SU-DHL-6 (cell line): ENCODE data around the gene TMEM169.

Source experiments
- EZH2phosphoT487 ChIP-seq: fragments of 200-600 bp; sonication (generic), shearing (Covaris generic); conservative IDR thresholded peaks from 2 replicates; pipeline ENCODE4 v1.6.1; 2018; ENCODE audit warnings: mild to moderate bottlenecking, antibody characterized with exemption, low read length, moderate library complexity, mixed read lengths
- TF ChIP-seq, protein P1 (sequence below): fragments of 200-600 bp; sonication (generic); IDR thresholded peaks from one replicate; pipeline ENCODE4 v1.5.1; 2017; ENCODE audit warnings: antibody characterized with exemption, mild to moderate bottlenecking, low read length, moderate library complexity; ENCODE audit not compliant: insufficient read depth, poor library complexity, severe bottlenecking

DNA sequence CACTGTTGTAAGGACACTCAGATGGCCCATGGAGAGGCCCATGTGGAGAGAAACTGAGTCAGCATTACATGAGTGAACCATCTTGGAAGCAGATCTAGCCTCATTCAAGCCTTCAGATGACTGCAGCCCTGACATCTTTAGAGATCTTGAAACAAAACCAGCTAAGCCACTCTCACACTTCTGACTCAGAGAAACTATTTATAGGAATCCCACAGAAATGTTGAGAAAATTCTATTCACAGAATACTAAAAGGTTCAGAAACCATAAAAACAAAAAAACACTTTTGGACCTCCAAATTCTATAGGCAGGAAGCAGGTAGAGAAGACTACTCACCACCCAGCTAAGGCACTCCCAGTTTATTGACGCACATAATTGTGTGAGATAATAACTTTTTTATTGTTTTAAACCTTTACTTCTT, 8.7 kb downstream of the TMEM169 start:
- no peak for TF ChIP-seq EZH2phosphoT487
- TF ChIP-seq, protein P1, sequence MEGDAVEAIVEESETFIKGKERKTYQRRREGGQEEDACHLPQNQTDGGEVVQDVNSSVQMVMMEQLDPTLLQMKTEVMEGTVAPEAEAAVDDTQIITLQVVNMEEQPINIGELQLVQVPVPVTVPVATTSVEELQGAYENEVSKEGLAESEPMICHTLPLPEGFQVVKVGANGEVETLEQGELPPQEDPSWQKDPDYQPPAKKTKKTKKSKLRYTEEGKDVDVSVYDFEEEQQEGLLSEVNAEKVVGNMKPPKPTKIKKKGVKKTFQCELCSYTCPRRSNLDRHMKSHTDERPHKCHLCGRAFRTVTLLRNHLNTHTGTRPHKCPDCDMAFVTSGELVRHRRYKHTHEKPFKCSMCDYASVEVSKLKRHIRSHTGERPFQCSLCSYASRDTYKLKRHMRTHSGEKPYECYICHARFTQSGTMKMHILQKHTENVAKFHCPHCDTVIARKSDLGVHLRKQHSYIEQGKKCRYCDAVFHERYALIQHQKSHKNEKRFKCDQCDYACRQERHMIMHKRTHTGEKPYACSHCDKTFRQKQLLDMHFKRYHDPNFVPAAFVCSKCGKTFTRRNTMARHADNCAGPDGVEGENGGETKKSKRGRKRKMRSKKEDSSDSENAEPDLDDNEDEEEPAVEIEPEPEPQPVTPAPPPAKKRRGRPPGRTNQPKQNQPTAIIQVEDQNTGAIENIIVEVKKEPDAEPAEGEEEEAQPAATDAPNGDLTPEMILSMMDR, result no peak
